ENCODE results near the gene SPATA6. TPM values are rescaled to one million over a fixed set of nuclear protein-coding genes. Genes with fewer than 3 reads are reported as not detected.
"Not testable (repeated sequence)": the region's sequence is repeated elsewhere in the genome, so short reads cannot be mapped to it uniquely, and the experiment has no call there.

SPATA6 gene
- 10 to 100 TPM in 8 of 12 donors, 1 to 10 TPM in 3, not detected in 1; 8.5 to 14.9 (median 11.7) TPM for polyA plus RNA-seq (ENCODE audit: insufficient read length in 12 of 12)
- long read RNA-seq, donor 1, full-length matches to known transcripts = 1 of 1 reads
- long read RNA-seq, donor 1, partial matches to known transcripts = 0 of 1 reads
- long read RNA-seq, donor 1, other reads (novel, unspliced or antisense) = 0 of 1 reads
- long read RNA-seq, donor 2, full-length matches to known transcripts = 1 of 1 reads
- long read RNA-seq, donor 2, partial matches to known transcripts = 0 of 1 reads
- long read RNA-seq, donor 2, other reads (novel, unspliced or antisense) = 0 of 1 reads
- long read RNA-seq, donor 3, partial matches to known transcripts = 0 of 1 reads
- long read RNA-seq, donor 3, other reads (novel, unspliced or antisense) = 0 of 1 reads
- long read RNA-seq, donor 4 = 0 reads
- long read RNA-seq, donor 5, full-length matches to known transcripts = 4 of 4 reads
- long read RNA-seq, donor 5, partial matches to known transcripts = 0 of 4 reads
- long read RNA-seq, donor 5, other reads (novel, unspliced or antisense) = 0 of 4 reads
- long read RNA-seq, donor 6, partial matches to known transcripts = 0 of 1 reads
- long read RNA-seq, donor 6, other reads (novel, unspliced or antisense) = 0 of 1 reads
- long read RNA-seq, donor 7, full-length matches to known transcripts = 2 of 2 reads
- long read RNA-seq, donor 7, partial matches to known transcripts = 0 of 2 reads
- long read RNA-seq, donor 7, other reads (novel, unspliced or antisense) = 0 of 2 reads
- long read RNA-seq, donor 8 = 0 reads
- long read RNA-seq, donor 9, full-length matches to known transcripts = 2 of 2 reads
- long read RNA-seq, donor 9, partial matches to known transcripts = 0 of 2 reads
- long read RNA-seq, donor 9, other reads (novel, unspliced or antisense) = 0 of 2 reads
- long read RNA-seq, donor 10 = 0 reads
- long read RNA-seq, donor 11, full-length matches to known transcripts = 2 of 2 reads
- long read RNA-seq, donor 11, partial matches to known transcripts = 0 of 2 reads
- long read RNA-seq, donor 11, other reads (novel, unspliced or antisense) = 0 of 2 reads

GRCh38 chr1:48471691-48472576 is at the start of gene SPATA6:
TSS of gene SPATA6 (minus strand) at chr1:48472204. CDS start at chr1:48472008, 196 bp downstream.
- DNase-seq = peak; percentile 97

- not testable (repeated sequence) for DNase-seq
Observed at GRCh38 chr1:48519896-48520295, 47.9 kb upstream of the SPATA6 start.

GRCh38 chr1:48506870-48507269 is 34.9 kb upstream of the SPATA6 start:
- DNase-seq = no peak

- no peak for DNase-seq
Observed at GRCh38 chr1:48500541-48501450, 28.8 kb upstream of the SPATA6 start.

GRCh38 chr1:48499211-48499735 is 27.3 kb upstream of the SPATA6 start:
- no peak for DNase-seq

GRCh38 chr1:48498096-48498791 is 26.2 kb upstream of the SPATA6 start:
- peak; percentile 73 for DNase-seq

- DNase-seq = no peak
Observed at GRCh38 chr1:48495911-48496310, 23.9 kb upstream of the SPATA6 start.

- no peak for DNase-seq
Observed at GRCh38 chr1:48495166-48495565, 23.2 kb upstream of the SPATA6 start.

GRCh38 chr1:48493970-48494769 is 22.2 kb upstream of the SPATA6 start:
- DNase-seq = peak; percentile 45

GRCh38 chr1:48493041-48493440 is 21.0 kb upstream of the SPATA6 start:
- no peak for DNase-seq

GRCh38 chr1:48492392-48492791 is 20.4 kb upstream of the SPATA6 start:
- no peak for DNase-seq

GRCh38 chr1:48488721-48489120 is 16.7 kb upstream of the SPATA6 start:
- no peak for DNase-seq

- DNase-seq = no peak
Observed at GRCh38 chr1:48480504-48480903, 8.5 kb upstream of the SPATA6 start.

GRCh38 chr1:48480023-48480422 is 8.0 kb upstream of the SPATA6 start:
- DNase-seq = not testable (repeated sequence)

- DNase-seq = no peak
Observed at GRCh38 chr1:48472638-48473037, 634 bp upstream of the SPATA6 start.

- DNase-seq = no peak
Observed at GRCh38 chr1:48470950-48471690, 884 bp downstream of the SPATA6 start.

GRCh38 chr1:48470481-48470855 is 1.5 kb downstream of the SPATA6 start:
- peak; percentile 69 for DNase-seq

Measured in muscle of arm (tissue), 14 donors.